ENCODE measurements around the gene CLDN1. TPM values are rescaled to one million over a fixed set of nuclear protein-coding genes. Genes with fewer than 3 reads are reported as not detected.

CLDN1 gene
- total and polyA plus RNA-seq, 2 of the 13 experiments (the other 11 are each of a cell fraction or from before 2014, with no cell fraction given) = 42.7 to 51.6 TPM

- POLR2A ChIA-PET = no interaction called here
- intact Hi-C loops (cut with micrococcal nuclease; ENCODE audit: unreplicated experiment) (loop anchor here (10.0 kb wide), 1 partner anchor 324 kb away; no protein-coding TSS in a partner anchor), in situ Hi-C loops (cut with HindIII; ENCODE audit: extremely low pct_ligation_motif_present, low pct_unique_long_range_greater_than_20kb) (no loop called here)
- H3K9ac ChIP-seq (ENCODE audit: insufficient read depth, low read depth, low read length) = no peak overlapping the region
- H3K36me3 ChIP-seq (replicated peaks in 1 of 2; ENCODE audit: control insufficient read depth in 1 of 2, insufficient read depth in 2 of 2, low read length in 2 of 2) = no peaks in the 10 kb centered on the region
- peaks cover 11% of the 10 kb centered on the region for H3K4me1 ChIP-seq (ENCODE audit: insufficient read depth, low read length)
- BruUV-seq (replicated peaks) = no TSS peak
- H3K27me3 ChIP-seq (ENCODE audit: control insufficient read depth in 1 of 2, insufficient read depth in 2 of 2, low read length in 2 of 2) = no peaks in the 10 kb centered on the region; a peak in 1 of 5 replicates
- H4K20me1 ChIP-seq (ENCODE audit: insufficient read depth, low read length) = no peaks in the 10 kb centered on the region
- H2AFZ ChIP-seq (ENCODE audit: low read length) = no peak overlapping the region
- CTCF ChIA-PET (ENCODE audit: low intra/inter-chr PET ratio, low total read pairs) = no interaction called here
- peaks cover 32% of the 10 kb centered on the region for H3K9me3 ChIP-seq (ENCODE audit: low read length)
- ATAC-seq = no peak
- 50% methylated on average over 2 of the region's 2 CpGs for WGBS (ENCODE audit: low lambda C conversion rate)
- FAIRE-seq = no peak
- no peak overlapping the region for H3K27ac ChIP-seq (ENCODE audit: extremely low read length, insufficient read depth, low read length)
- no peak for DNase-seq (ENCODE audit: low spot score)
- H3K4me3 ChIP-seq (replicated peaks in 1 of 3; ENCODE audit: insufficient read depth in 1 of 3, low read depth in 2 of 3, low read length in 3 of 3) = no peak overlapping the region
- no peaks in the 10 kb centered on the region for H3K79me2 ChIP-seq (ENCODE audit: insufficient read depth, low read length)
- no peak overlapping the region for H3K4me2 ChIP-seq (ENCODE audit: low read depth, low read length)
- TF ChIP-seq HNF4A (CRISPR knock-in tag; IDR thresholded peaks at IDR 0.05) = no peak
- TF ChIP-seq ZNF142 (CRISPR knock-in tag; IDR thresholded peaks at IDR 0.05) = no peak
- no peak for TF ChIP-seq PBX2 (CRISPR knock-in tag; IDR thresholded peaks at IDR 0.05)
- TF ChIP-seq MBNL3 (CRISPR knock-in tag; conservative IDR thresholded peaks at IDR 0.05) = no peak
- no peak for TF ChIP-seq IRF9 (CRISPR knock-in tag; IDR thresholded peaks at IDR 0.05; ENCODE audit: borderline replicate concordance)
- TF ChIP-seq BRF2 (CRISPR knock-in tag; IDR thresholded peaks at IDR 0.05) = no peak
- TF ChIP-seq ZBTB49 (CRISPR knock-in tag; IDR thresholded peaks at IDR 0.05; ENCODE audit: borderline replicate concordance) = no peak
- TF ChIP-seq ZBED4 (CRISPR knock-in tag; IDR thresholded peaks at IDR 0.05; ENCODE audit: borderline replicate concordance) = no peak
These were observed 33.4 kb downstream of the CLDN1 start for GRCh38 chr3:190288836-190289235.
